WTC11 (cell line): ENCODE data around the gene DOC2A. TPM values are rescaled to one million over a fixed set of nuclear protein-coding genes. Genes with fewer than 3 reads are reported as not detected.

Experiments
- CBFB ChIP-seq: sonication (generic); formaldehyde crosslinking; IDR thresholded peaks from 2 replicates; pipeline ENCODE4 v1.8.1; 2022; ENCODE audit warnings: mild to moderate bottlenecking, low read depth, missing genetic modification reagents
- CREB1 ChIP-seq: sonication (generic); formaldehyde crosslinking; IDR thresholded peaks from 2 replicates; pipeline ENCODE4 v1.8.0; 2023; ENCODE audit warnings: mild to moderate bottlenecking, missing genetic modification reagents
- CTCF ChIP-seq: fragments of 200-600 bp; IDR thresholded peaks from 2 replicates; pipeline ENCODE4 v1.8.0; 2022; ENCODE audit warnings: antibody characterized with exemption
- ELF4 ChIP-seq: sonication (generic); formaldehyde crosslinking; IDR thresholded peaks from 2 replicates; pipeline ENCODE4 v1.8.1; 2022; ENCODE audit warnings: low read depth, mild to moderate bottlenecking, moderate library complexity, missing genetic modification reagents
- FOXK1 ChIP-seq: sonication (generic); formaldehyde crosslinking; IDR thresholded peaks from 2 replicates; pipeline ENCODE4 v1.8.0; 2022; ENCODE audit warnings: mild to moderate bottlenecking, moderate library complexity, missing genetic modification reagents
- FOXP1 ChIP-seq: sonication (generic); formaldehyde crosslinking; IDR thresholded peaks from 2 replicates; pipeline ENCODE4 v1.8.0; 2022; ENCODE audit warnings: missing genetic modification reagents, mild to moderate bottlenecking, moderate library complexity, borderline replicate concordance
- FOXP4 ChIP-seq: sonication (generic); formaldehyde crosslinking; IDR thresholded peaks from 2 replicates; pipeline ENCODE4 v1.8.0; 2022; ENCODE audit warnings: mild to moderate bottlenecking, missing genetic modification reagents
- GABPB1 ChIP-seq: sonication (generic); formaldehyde crosslinking; IDR thresholded peaks from 2 replicates; pipeline ENCODE4 v1.8.1; 2023; ENCODE audit warnings: mild to moderate bottlenecking, missing genetic modification reagents
- IRF2 ChIP-seq: sonication (generic); formaldehyde crosslinking; IDR thresholded peaks from 2 replicates; pipeline ENCODE4 v1.8.0; 2022; ENCODE audit warnings: low read depth, missing genetic modification reagents, borderline replicate concordance
- KAT7 ChIP-seq: sonication (generic); formaldehyde crosslinking; IDR thresholded peaks from 2 replicates; pipeline ENCODE4 v1.8.1; 2023; ENCODE audit warnings: missing genetic modification reagents, mild to moderate bottlenecking, borderline replicate concordance
- MXD4 ChIP-seq: fragments of 250-450 bp; sonication (Bioruptor Pico); IDR thresholded peaks from 2 replicates; pipeline ENCODE4 v1.8.0; 2021; ENCODE audit warnings: mild to moderate bottlenecking, moderate library complexity, borderline replicate concordance
- MYBL2 ChIP-seq: sonication (generic); formaldehyde crosslinking; IDR thresholded peaks from 2 replicates; pipeline ENCODE4 v1.8.1; 2023; ENCODE audit warnings: mild to moderate bottlenecking, moderate library complexity, missing genetic modification reagents
- NFE2L1 ChIP-seq: sonication (generic); formaldehyde crosslinking; IDR thresholded peaks from 2 replicates; pipeline ENCODE4 v1.8.1; 2023; ENCODE audit warnings: missing genetic modification reagents
- NR1H2 ChIP-seq: sonication (generic); formaldehyde crosslinking; IDR thresholded peaks from 2 replicates; pipeline ENCODE4 v1.9.0; 2021; ENCODE audit warnings: mild to moderate bottlenecking, moderate library complexity, missing genetic modification reagents
- SMAD3 ChIP-seq: sonication (generic); formaldehyde crosslinking; IDR thresholded peaks from 2 replicates; pipeline ENCODE4 v1.8.0; 2022; ENCODE audit warnings: missing genetic modification reagents, mild to moderate bottlenecking, borderline replicate concordance
- TCF7 ChIP-seq: sonication (generic); formaldehyde crosslinking; IDR thresholded peaks from 2 replicates; pipeline ENCODE4 v1.8.0; 2022; ENCODE audit warnings: mild to moderate bottlenecking, low read depth, missing genetic modification reagents, moderate library complexity
- ZBTB21 ChIP-seq: sonication (generic); formaldehyde crosslinking; IDR thresholded peaks from 2 replicates; pipeline ENCODE4 v1.8.1; 2023; ENCODE audit warnings: mild to moderate bottlenecking, missing genetic modification reagents, borderline replicate concordance
- ZNF121 ChIP-seq: sonication (generic); formaldehyde crosslinking; IDR thresholded peaks from 2 replicates; pipeline ENCODE4 v1.8.0; 2023; ENCODE audit warnings: missing genetic modification reagents
- ZNF232 ChIP-seq: sonication (generic); formaldehyde crosslinking; IDR thresholded peaks from 2 replicates; pipeline ENCODE4 v1.8.0; 2022; ENCODE audit warnings: mild to moderate bottlenecking, missing genetic modification reagents
- ZNF263 ChIP-seq: sonication (generic); formaldehyde crosslinking; IDR thresholded peaks from 2 replicates; pipeline ENCODE4 v1.8.1; 2022; ENCODE audit warnings: low read depth, mild to moderate bottlenecking, moderate library complexity, missing genetic modification reagents
- ZNF396 ChIP-seq: fragments of 250-450 bp; sonication (Bioruptor Pico); IDR thresholded peaks from 2 replicates; pipeline ENCODE4 v1.8.0; 2021; ENCODE audit warnings: mild to moderate bottlenecking, moderate library complexity, borderline replicate concordance
- ZNF532 ChIP-seq: fragments of 250-450 bp; sonication (Bioruptor Pico); IDR thresholded peaks from 2 replicates; pipeline ENCODE4 v1.9.0; 2021; ENCODE audit warnings: mild to moderate bottlenecking, borderline replicate concordance
- total RNA-seq: library from RNA; stranded (reverse); gene quantifications from 3 replicates; pipeline ENCODE4 v1.2.3, GENCODE V29; 2021
- TF ChIP-seq, protein P1 (sequence below): sonication (generic); formaldehyde crosslinking; IDR thresholded peaks from 2 replicates; pipeline ENCODE4 v1.8.1; 2023; ENCODE audit warnings: mild to moderate bottlenecking, missing genetic modification reagents, borderline replicate concordance
- TF ChIP-seq, protein P2 (sequence below): sonication (generic); formaldehyde crosslinking; IDR thresholded peaks from 2 replicates; pipeline ENCODE4 v1.8.1; 2023; ENCODE audit warnings: mild to moderate bottlenecking, moderate library complexity, missing genetic modification reagents
- TF ChIP-seq, protein P3 (sequence below): sonication (generic); formaldehyde crosslinking; IDR thresholded peaks from 2 replicates; pipeline ENCODE4 v1.8.1; 2023; ENCODE audit warnings: mild to moderate bottlenecking, missing genetic modification reagents

DOC2A gene
- total RNA-seq, 1 experiment from 2014 or later: 10.8 TPM

DNA sequence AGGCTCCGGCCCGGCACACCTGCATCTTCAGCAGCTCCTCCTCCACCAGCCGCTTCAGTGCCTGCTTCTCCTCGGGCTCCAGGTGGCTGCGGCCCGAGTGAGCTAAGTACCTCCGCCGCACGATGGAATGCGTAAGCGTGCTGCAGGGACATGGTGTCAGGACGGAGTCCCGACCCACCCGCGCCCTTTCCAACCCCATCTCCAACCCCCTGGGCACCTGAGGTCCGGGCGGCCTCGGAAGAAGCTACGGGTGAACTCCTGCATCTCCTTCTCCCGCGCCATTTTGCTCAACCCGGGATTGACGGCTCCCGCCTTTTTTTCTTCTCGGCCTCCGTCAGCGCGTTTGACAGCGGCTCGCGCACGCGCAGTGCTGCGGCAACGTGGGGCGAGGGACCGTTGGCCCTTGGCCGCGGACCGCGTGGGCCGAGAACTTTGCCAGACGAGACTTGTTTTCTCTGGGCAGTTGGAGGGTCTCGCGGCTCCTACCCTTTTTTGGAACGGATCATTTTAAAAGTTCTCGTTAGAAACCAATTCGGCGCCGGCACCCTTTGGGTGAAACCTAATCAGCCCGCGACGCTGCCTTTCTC is 15.4 kb downstream of the DOC2A start, which contains the start of gene HIRIP3 (continued):
- TF ChIP-seq, protein P1, sequence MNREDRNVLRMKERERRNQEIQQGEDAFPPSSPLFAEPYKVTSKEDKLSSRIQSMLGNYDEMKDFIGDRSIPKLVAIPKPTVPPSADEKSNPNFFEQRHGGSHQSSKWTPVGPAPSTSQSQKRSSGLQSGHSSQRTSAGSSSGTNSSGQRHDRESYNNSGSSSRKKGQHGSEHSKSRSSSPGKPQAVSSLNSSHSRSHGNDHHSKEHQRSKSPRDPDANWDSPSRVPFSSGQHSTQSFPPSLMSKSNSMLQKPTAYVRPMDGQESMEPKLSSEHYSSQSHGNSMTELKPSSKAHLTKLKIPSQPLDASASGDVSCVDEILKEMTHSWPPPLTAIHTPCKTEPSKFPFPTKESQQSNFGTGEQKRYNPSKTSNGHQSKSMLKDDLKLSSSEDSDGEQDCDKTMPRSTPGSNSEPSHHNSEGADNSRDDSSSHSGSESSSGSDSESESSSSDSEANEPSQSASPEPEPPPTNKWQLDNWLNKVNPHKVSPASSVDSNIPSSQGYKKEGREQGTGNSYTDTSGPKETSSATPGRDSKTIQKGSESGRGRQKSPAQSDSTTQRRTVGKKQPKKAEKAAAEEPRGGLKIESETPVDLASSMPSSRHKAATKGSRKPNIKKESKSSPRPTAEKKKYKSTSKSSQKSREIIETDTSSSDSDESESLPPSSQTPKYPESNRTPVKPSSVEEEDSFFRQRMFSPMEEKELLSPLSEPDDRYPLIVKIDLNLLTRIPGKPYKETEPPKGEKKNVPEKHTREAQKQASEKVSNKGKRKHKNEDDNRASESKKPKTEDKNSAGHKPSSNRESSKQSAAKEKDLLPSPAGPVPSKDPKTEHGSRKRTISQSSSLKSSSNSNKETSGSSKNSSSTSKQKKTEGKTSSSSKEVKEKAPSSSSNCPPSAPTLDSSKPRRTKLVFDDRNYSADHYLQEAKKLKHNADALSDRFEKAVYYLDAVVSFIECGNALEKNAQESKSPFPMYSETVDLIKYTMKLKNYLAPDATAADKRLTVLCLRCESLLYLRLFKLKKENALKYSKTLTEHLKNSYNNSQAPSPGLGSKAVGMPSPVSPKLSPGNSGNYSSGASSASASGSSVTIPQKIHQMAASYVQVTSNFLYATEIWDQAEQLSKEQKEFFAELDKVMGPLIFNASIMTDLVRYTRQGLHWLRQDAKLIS: 0 out of 2 replicates have a peak, but pooled peaks have one; percentile 71
- TF ChIP-seq MXD4 (CRISPR knock-in tag) (no peak), KAT7 (no peak), ZNF232 (peak; percentile 65; the same call in 1 of the 2 replicates), ZNF121 (CRISPR knock-in tag) (no peak), CBFB (CRISPR knock-in tag) (no peak), CTCF (no peak), NFE2L1 (CRISPR knock-in tag) (no peak), ZBTB21 (no peak), ZNF532 (CRISPR knock-in tag) (0 out of 2 replicates have a peak, but pooled peaks have one; percentile 27), TCF7 (no peak), CREB1 (CRISPR knock-in tag) (peak; percentile 36; the same call in 1 of the 2 replicates), MYBL2 (CRISPR knock-in tag) (peak; percentile 70; the same call in 1 of the 2 replicates), SMAD3 (CRISPR knock-in tag) (no peak; the same call in 1 of the 2 replicates), IRF2 (CRISPR knock-in tag) (no peak), GABPB1 (CRISPR knock-in tag) (no peak), ZNF263 (CRISPR knock-in tag) (no peak), ELF4 (CRISPR knock-in tag) (no peak), FOXK1 (CRISPR knock-in tag) (no peak), ZNF396 (CRISPR knock-in tag) (no peak), NR1H2 (no peak), FOXP1 (CRISPR knock-in tag) (peak; percentile 51; the same call in 1 of the 2 replicates), FOXP4 (CRISPR knock-in tag) (no peak)
- TF ChIP-seq, protein P2, sequence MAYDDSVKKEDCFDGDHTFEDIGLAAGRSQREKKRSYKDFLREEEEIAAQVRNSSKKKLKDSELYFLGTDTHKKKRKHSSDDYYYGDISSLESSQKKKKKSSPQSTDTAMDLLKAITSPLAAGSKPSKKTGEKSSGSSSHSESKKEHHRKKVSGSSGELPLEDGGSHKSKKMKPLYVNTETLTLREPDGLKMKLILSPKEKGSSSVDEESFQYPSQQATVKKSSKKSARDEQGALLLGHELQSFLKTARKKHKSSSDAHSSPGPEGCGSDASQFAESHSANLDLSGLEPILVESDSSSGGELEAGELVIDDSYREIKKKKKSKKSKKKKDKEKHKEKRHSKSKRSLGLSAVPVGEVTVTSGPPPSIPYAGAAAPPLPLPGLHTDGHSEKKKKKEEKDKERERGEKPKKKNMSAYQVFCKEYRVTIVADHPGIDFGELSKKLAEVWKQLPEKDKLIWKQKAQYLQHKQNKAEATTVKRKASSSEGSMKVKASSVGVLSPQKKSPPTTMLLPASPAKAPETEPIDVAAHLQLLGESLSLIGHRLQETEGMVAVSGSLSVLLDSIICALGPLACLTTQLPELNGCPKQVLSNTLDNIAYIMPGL (CRISPR knock-in tag): no peak
- TF ChIP-seq, protein P3, sequence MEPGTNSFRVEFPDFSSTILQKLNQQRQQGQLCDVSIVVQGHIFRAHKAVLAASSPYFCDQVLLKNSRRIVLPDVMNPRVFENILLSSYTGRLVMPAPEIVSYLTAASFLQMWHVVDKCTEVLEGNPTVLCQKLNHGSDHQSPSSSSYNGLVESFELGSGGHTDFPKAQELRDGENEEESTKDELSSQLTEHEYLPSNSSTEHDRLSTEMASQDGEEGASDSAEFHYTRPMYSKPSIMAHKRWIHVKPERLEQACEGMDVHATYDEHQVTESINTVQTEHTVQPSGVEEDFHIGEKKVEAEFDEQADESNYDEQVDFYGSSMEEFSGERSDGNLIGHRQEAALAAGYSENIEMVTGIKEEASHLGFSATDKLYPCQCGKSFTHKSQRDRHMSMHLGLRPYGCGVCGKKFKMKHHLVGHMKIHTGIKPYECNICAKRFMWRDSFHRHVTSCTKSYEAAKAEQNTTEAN (CRISPR knock-in tag): no peak
